Calu3 (cell line): ENCODE results near the gene C1R. TPM values are rescaled to one million over a fixed set of nuclear protein-coding genes. Genes with fewer than 3 reads are reported as not detected.
A peak's percentile ranks its signal among the peaks of the same experiment; 100 is the strongest.

Experiments
- BruUV-seq: library from RNA; stranded (reverse); fragments of 400-500 nt; replicated peaks from 2 replicates; lab custom pipeline; 2021; lab: Mats Ljungman, UMichigan
- CTCF ChIA-PET: fragments of 300-600 bp; sonication (Branson Sonifier 250); formaldehyde crosslinking; loops from one replicate; lab custom pipeline; 2022; ENCODE audit warnings: antibody characterized with exemption; lab: Charles Lee
- DNase-seq: peaks from one replicate; pipeline ENCODE4 v3.0.0; 2022
- H3K27ac Mint-ChIP-seq: one replicate; pipeline ENCODE4 v1.8.0; 2022; ENCODE audit warnings: mixed read lengths; ENCODE audit not compliant: unreplicated experiment
- H3K27me3 Mint-ChIP-seq: one replicate; pipeline ENCODE4 v1.8.0; 2022; ENCODE audit warnings: mixed read lengths; ENCODE audit not compliant: unreplicated experiment
- H3K36me3 Mint-ChIP-seq: one replicate; pipeline ENCODE4 v1.8.0; 2022; ENCODE audit warnings: mild to moderate bottlenecking, moderate library complexity, mixed read lengths; ENCODE audit not compliant: insufficient read depth, unreplicated experiment
- H3K4me1 Mint-ChIP-seq: one replicate; pipeline ENCODE4 v1.8.0; 2022; ENCODE audit warnings: mild to moderate bottlenecking, low read depth, mixed read lengths; ENCODE audit not compliant: unreplicated experiment
- H3K4me3 Mint-ChIP-seq: one replicate; pipeline ENCODE4 v1.8.0; 2022; ENCODE audit warnings: mild to moderate bottlenecking, low read depth, moderate library complexity, mixed read lengths; ENCODE audit not compliant: unreplicated experiment
- H3K9me3 Mint-ChIP-seq: one replicate; pipeline ENCODE4 v1.8.0; 2022; ENCODE audit warnings: low read depth, mixed read lengths; ENCODE audit not compliant: unreplicated experiment
- CTCF ChIP-seq: fragments of 200-600 bp; IDR thresholded peaks from one replicate; pipeline ENCODE4 v1.8.0; 2022; ENCODE audit warnings: antibody characterized with exemption; ENCODE audit not compliant: unreplicated experiment
- intact Hi-C: fragments of 100-400 bp; cut with micrococcal nuclease; formaldehyde crosslinking; loops from one replicate; pipeline ENCODE4 v1.10.0; 2022; ENCODE audit not compliant: unreplicated experiment
- total RNA-seq: library from RNA; stranded (reverse); gene quantifications from 2 replicates; pipeline ENCODE4 v1.2.3, GENCODE V29; 2022

C1R gene
- total RNA-seq, 1 experiment from 2014 or later = 7.6 TPM

- H3K4me1 Mint-ChIP-seq = peaks cover 20% of the 10 kb centered on the region
- H3K9me3 Mint-ChIP-seq = no peaks in the 10 kb centered on the region
- no peaks in the 10 kb centered on the region for H3K27me3 Mint-ChIP-seq
- CTCF ChIA-PET = interaction anchor here (0.6 to 1.0 kb wide), 3 partner anchors 23 to 830 kb away, joined by 3 to 4 read pairs (median 3); no protein-coding TSS in a partner anchor
- H3K36me3 Mint-ChIP-seq = peaks cover 64% of the 10 kb centered on the region
- H3K27ac Mint-ChIP-seq = peak overlapping the region; percentile 97
- H3K4me3 Mint-ChIP-seq = peak overlapping the region; percentile 97
- BruUV-seq = no TSS peak
- no peak for TF ChIP-seq CTCF
- intact Hi-C loops = no loop called here
- DNase-seq = peak; percentile 61
Observed at GRCh38 chr12:7130701-7131501, 38.7 kb upstream of the C1R start.

- CTCF ChIA-PET = interaction anchor here (1.0 kb wide), 1 partner anchor 22 kb away, joined by 3 read pairs; no protein-coding TSS in a partner anchor
- BruUV-seq = no TSS peak
Observed at GRCh38 chr12:7129872-7130691, 37.8 kb upstream of the C1R start, which contains the start of gene CLSTN3. Gene CLSTN3 (plus strand): TSS chr12:7130371. CDS start chr12:7130649, 278 bp downstream.

GRCh38 chr12:7129287-7129871 is 37.1 kb upstream of the C1R start:
- Mint-ChIP-seq H3K36me3 (peaks cover 52% of the 10 kb centered on the region), H3K27me3 (no peaks in the 10 kb centered on the region), H3K4me1 (peaks cover 20% of the 10 kb centered on the region), H3K27ac (peak overlapping the region; percentile 97), H3K4me3 (peak overlapping the region; percentile 97), H3K9me3 (no peaks in the 10 kb centered on the region)
- intact Hi-C loops = no loop called here
- CTCF ChIA-PET = no interaction called here
- peak; percentile 4 for DNase-seq
- TSS peak; percentile 45 for BruUV-seq
- no peak for TF ChIP-seq CTCF

More at GRCh38 chr12:7129872-7130691, 37.8 kb upstream of the C1R start, which contains the start of gene CLSTN3:
- H3K27ac Mint-ChIP-seq = peak within 1 kb of the TSS; percentile 97
- no peak for TF ChIP-seq CTCF
- H3K9me3 Mint-ChIP-seq = no peaks in the 10 kb centered on the region
- peak within 1 kb of the TSS; percentile 97 for H3K4me3 Mint-ChIP-seq
- intact Hi-C loops = no loop called here
- H3K4me1 Mint-ChIP-seq = peaks cover 20% of the 10 kb centered on the region
- peak; percentile 82 for DNase-seq
- H3K36me3 Mint-ChIP-seq = peaks cover 58% of the 10 kb centered on the region
- no peaks in the 10 kb centered on the region for H3K27me3 Mint-ChIP-seq

- no peak for DNase-seq
Observed at GRCh38 chr12:7128681-7129286, 36.5 kb upstream of the C1R start, which contains the start of gene RBP5. Gene RBP5 (minus strand): TSS chr12:7128889. CDS start chr12:7128775, 114 bp downstream.

More at GRCh38 chr12:7128681-7129286, 36.5 kb upstream of the C1R start, which contains the start of gene RBP5:
- CTCF ChIA-PET = no interaction called here
- peak within 1 kb of the TSS; percentile 97 for H3K27ac Mint-ChIP-seq
- H3K4me1 Mint-ChIP-seq = peaks cover 20% of the 10 kb centered on the region
- peaks cover 52% of the 10 kb centered on the region for H3K36me3 Mint-ChIP-seq
- H3K9me3 Mint-ChIP-seq = no peaks in the 10 kb centered on the region
- BruUV-seq = no TSS peak
- intact Hi-C loops = no loop called here
- no peaks in the 10 kb centered on the region for H3K27me3 Mint-ChIP-seq
- TF ChIP-seq CTCF = no peak
- H3K4me3 Mint-ChIP-seq = peak within 1 kb of the TSS; percentile 97
